GM19455 (cell line): ENCODE data around the gene TBX18.

Experiments
- ATAC-seq: cut with Tn5 transposase; IDR thresholded peaks from one replicate; pipeline ENCODE4 v1.9.1; 2021; ENCODE audit not compliant: unreplicated experiment

TBX18 gene

DNA sequence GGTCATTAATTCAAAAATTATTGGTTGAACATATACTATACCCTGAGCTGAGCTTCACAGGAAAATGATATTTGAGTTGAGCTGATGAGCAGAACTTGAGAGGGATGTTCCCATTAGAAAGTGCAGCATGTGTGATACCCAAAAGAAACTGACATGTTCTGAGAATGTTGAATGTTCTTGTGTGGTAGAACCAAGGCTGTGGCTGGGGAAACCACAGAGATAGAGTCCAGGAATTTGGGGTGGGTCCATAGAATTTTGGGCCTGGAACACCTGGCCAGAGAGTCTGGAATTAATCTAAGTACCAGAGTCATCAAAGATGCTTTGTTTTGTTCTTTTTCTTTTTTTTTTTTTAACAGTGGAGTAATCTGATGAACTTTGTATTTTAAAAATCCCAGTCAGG lies 88.7 kb downstream of the TBX18 start:
- ATAC-seq = no peak

- no peak for ATAC-seq
Observed at GRCh38 chr6:84674395-84674794, 90.0 kb downstream of the TBX18 start.

- no peak for ATAC-seq
Observed at GRCh38 chr6:84671183-84671582, 93.2 kb downstream of the TBX18 start.

GRCh38 chr6:84669945-84670344 lies 94.5 kb downstream of the TBX18 start:
- no peak for ATAC-seq

GRCh38 chr6:84667252-84668213 lies 96.9 kb downstream of the TBX18 start:
- ATAC-seq = no peak

GRCh38 chr6:84665401-84665800 lies 99.0 kb downstream of the TBX18 start:
- ATAC-seq = no peak

DNA sequence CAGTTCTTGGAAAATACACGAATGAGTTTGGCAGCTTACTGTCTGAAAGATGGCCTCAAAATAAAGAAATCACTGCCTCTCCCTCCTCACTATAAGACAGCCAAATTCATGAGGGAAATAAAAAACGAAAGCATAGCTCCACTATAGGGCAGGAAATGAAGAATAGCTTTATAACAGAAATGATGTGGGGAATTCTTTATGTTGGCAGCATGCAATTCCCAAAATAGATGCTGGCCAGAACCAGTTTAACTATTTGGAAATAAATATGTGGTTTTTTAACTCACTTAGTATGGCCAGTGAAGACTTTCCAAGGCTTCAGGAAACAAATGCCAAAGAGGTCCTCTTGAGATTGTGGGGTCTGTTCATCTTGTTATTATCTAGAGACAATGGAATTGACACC lies 100.5 kb downstream of the TBX18 start:
- ATAC-seq = no peak

- no peak for ATAC-seq
Observed at GRCh38 chr6:84657486-84657885, 106.9 kb downstream of the TBX18 start.

DNA sequence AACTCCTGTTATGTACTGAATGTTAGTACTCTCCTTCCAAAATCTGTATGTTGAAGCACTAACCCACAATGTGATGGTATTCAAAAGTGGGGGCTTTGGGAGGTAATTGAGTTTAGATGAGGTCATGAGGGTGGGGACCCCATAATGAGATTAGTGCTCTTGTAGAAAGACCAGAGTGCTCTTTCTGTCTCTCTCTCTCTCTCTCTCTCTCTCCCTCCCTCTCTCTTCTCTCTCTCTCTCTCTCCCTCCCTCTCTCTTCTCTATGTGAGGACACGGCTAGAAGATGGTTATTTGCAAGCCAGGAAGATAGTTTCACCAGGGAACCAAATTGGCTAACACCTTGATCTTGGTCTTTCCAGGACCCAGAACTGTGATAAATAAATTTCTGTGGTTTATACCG lies 107.4 kb downstream of the TBX18 start:
- no peak for ATAC-seq

- no peak for ATAC-seq
Observed at GRCh38 chr6:84653027-84653551, 111.3 kb downstream of the TBX18 start.

DNA sequence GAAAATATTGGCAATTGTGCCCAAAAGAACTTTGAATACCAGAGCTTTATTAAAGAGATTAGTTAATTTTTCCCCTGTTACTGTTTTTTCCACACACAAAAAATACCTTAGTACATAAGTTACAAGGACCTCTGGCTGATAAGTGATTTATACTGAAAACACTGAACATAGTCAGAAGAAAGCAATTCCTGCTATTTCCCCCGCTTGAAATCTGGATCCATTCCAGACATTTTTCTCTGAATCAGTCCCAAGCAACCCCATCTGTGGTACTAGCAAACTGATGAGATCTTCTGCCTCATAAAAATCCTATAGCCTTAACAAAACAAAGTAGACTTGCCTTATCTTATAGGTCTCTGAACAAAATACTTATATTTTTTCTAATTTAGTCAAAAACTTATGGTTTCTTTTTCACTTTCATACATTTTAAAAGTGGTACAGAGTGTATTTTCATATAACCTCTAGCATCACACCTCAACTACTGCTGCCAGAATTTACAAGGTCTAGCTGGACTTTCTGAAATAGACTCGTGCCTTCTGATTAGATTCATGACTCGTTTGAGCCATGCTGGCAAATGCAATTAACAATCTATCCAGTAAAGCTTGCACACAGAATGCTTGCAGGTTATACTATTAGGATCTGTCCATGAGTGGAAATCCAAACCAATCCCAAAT lies 111.9 kb downstream of the TBX18 start:
- no peak for ATAC-seq

DNA sequence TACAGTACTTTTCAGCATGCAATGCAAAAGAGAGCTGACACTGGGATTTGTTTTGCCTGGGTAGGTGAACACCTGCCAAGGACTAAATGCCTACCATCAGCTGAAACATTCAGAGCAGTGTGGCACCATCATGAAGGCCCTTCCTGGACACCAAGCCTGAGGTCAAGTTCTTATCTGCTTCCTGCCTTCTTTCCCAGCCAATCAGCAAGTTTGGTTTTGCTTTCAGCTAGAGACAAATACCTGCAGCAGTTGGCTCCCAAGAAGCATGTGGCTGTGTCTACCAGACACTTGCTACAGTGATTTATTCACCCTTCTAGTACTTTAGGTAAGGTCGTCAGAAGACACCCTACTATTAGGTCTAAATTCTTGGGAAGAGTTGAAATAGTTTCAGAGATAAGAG lies 112.8 kb downstream of the TBX18 start:
- no peak for ATAC-seq

GRCh38 chr6:84648444-84648843 lies 116.0 kb downstream of the TBX18 start:
- no peak for ATAC-seq

DNA sequence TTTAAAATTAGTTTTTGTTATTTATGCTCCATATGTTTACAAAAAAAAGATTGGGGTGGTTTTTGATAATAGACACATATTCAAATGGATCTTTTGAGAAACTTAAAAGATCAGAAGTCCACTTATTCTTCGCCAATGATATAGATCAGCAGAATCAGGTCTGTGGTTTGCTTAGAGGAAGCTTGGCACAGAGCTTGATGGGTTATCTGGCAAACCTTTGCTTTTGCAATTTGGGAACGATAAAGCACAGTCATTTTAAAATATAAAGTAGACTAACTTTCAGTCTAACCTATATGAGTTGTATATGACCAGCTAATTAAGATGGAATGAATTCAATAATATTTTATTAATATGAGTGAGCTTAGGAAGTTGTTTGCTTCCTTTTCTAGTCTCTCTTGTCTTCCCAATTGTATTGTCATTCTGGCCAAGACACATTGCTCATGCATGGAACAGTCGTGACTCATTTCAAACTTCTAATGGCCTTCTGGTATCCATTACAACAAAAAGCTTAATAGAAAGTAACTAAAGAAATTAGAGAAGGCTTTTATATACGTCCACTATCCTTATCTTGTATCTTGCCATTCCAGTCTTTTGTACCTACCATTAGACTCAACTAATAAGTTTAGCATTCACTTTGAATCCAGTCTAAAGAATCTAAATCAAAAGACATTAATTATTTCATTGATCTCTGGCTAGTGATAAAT lies 118.7 kb downstream of the TBX18 start:
- ATAC-seq = no peak

DNA sequence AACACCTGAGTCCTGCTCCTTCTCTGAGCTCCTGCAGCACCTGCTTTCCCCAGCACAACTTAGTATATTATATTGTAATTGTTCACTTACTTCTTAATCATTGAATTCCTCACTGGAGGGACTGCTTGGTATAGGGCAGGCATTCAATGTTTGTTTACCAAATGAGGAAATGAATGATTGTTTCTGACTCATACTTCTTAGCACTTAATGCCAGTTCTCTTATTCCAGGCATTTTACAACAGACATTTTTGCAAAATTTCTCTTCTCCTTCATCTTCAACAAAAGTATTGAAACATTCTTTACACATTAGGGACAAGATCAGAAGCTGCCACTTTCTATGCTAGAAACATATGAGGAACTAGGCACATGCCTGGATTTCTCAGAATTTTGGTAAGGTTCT lies 119.4 kb downstream of the TBX18 start:
- ATAC-seq = no peak

DNA sequence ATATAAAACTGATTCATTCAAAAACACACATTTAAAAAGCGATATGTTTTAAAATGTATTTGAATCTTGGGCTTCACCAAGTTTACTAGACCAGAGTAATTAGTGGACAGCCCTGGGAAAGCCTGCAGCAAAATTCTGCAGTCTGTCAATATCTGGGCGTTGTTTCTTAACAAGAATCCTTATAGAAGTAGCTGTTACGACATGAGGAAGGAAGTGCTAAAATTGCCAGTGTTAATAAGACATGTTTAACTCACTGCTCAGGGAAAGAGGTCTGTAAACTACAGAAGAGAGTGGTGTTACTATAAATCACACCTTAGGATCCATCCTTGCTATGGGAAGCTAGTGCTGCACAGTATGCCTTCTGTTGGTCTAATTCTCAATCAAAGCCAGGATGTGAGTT lies 120.6 kb downstream of the TBX18 start:
- no peak for ATAC-seq

DNA sequence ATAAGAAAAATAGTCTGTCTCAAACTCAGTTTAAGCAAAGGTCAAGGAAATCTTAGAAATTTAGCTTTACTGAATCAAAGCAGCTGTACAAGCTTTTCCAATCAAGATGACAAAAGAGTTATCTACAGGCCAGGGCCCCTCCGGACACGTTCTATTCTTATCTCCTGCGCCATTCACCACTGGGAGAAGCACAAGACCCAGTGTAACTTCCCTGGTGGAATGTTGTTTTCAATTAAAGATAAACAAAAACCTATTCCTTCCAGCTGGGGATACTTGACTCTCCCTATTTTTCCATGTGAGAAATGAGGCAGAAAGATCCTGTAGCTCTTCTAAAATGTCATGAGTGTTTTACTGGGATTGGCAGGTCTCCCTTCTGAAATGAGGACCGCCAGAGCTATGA lies 123.3 kb downstream of the TBX18 start:
- no peak for ATAC-seq

GRCh38 chr6:84639396-84639795 lies 125.0 kb downstream of the TBX18 start:
- no peak for ATAC-seq

DNA sequence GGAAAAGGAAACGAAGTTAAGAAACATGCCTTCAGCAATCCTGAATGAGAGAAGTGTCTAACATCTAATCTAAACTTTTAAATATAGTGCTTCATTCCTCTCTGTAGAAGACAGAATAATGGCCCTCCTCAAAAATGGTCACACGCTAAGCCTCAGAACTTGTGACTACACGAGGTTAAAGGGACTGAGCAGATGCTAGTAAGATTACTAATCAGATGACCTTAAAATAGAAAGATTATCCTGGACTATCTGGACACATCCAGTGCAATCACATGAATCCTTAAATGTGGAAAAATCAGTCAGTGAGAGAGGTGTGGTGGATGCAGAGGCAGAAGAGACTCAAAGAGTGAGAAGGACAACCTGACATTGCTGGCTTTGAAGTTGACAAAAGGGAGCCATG lies 126.1 kb downstream of the TBX18 start:
- no peak for ATAC-seq
